Neutrophil (primary cell): Measurements from ENCODE around the gene CRYBG3.

Experiments
- H3K27ac ChIP-seq: fragments of 200-600 bp; sonication (generic); 2 replicates; pipeline ENCODE4 v1.5.1; 2016; ENCODE audit warnings: mild to moderate bottlenecking, moderate library complexity
- H3K27me3 ChIP-seq: fragments of 200-600 bp; sonication (generic); 2 replicates; pipeline ENCODE4 v1.6.0; 2016; ENCODE audit warnings: mild to moderate bottlenecking
- H3K36me3 ChIP-seq: fragments of 200-600 bp; sonication (generic); 2 replicates; pipeline ENCODE4 v1.5.1; 2017
- H3K4me1 ChIP-seq, 2 experiments: fragments of 200-600 bp in 1 of 2; sonication (generic) in 1 of 2; 1 replicate in 1 of 2; 2 replicates in 1 of 2; pipeline versions ENCODE4 v1.5.1 to v1.6.1; 2013 to 2016; ENCODE audit warnings: low read depth in 1 of 2, low read length in 1 of 2, mild to moderate bottlenecking in 1 of 2, moderate library complexity in 1 of 2; ENCODE audit not compliant: control insufficient read depth in 1 of 2, insufficient read depth in 1 of 2
- H3K4me3 ChIP-seq, 2 experiments: fragments of 200-600 bp in 1 of 2; sonication (generic) in 1 of 2; 1 replicate in 1 of 2; 2 replicates in 1 of 2; pipeline ENCODE4 v1.5.1; 2013 to 2016; ENCODE audit warnings: low read depth in 1 of 2, low read length in 1 of 2, mild to moderate bottlenecking in 1 of 2, moderate library complexity in 1 of 2
- H3K9me3 ChIP-seq: fragments of 200-600 bp; sonication (generic); 2 replicates; pipeline ENCODE4 v1.5.1; 2016
- CTCF ChIP-seq: fragments of 200-600 bp; sonication (generic); IDR thresholded peaks from 2 replicates; pipeline ENCODE4 v1.5.1; 2016; ENCODE audit warnings: antibody characterized with exemption

Gene CRYBG3

GRCh38 chr3:97970956-97971620 is 149.3 kb downstream of the CRYBG3 start:
- H3K4me1 ChIP-seq = peaks cover 11 to 23% of the 10 kb centered on the region in 2 experiments
- H3K36me3 ChIP-seq = no peaks in the 10 kb centered on the region
- H3K27ac ChIP-seq = no peak overlapping the region
- peaks cover 62% of the 10 kb centered on the region for H3K27me3 ChIP-seq
- TF ChIP-seq CTCF = no peak
- H3K4me3 ChIP-seq = peak overlapping the region in 1 of 2 experiments; percentile 52
- H3K9me3 ChIP-seq = no peaks in the 10 kb centered on the region

GRCh38 chr3:97971679-97972567 is 150.1 kb downstream of the CRYBG3 start, which contains the start of gene RIOX2:
Gene RIOX2 (minus strand): TSS chr3:97972431. CDS start chr3:97967593, 4,838 bp downstream.
- Histone ChIP-seq H3K9me3 (no peaks in the 10 kb centered on the region), H3K4me1 (peaks cover 11 to 23% of the 10 kb centered on the region in 2 experiments), H3K27me3 (peaks cover 62% of the 10 kb centered on the region), H3K36me3 (no peaks in the 10 kb centered on the region), H3K4me3 (peak within 1 kb of the TSS; percentile 52 to 64), H3K27ac (peak within 1 kb of the TSS; percentile 31)
- no peak for TF ChIP-seq CTCF

DNA sequence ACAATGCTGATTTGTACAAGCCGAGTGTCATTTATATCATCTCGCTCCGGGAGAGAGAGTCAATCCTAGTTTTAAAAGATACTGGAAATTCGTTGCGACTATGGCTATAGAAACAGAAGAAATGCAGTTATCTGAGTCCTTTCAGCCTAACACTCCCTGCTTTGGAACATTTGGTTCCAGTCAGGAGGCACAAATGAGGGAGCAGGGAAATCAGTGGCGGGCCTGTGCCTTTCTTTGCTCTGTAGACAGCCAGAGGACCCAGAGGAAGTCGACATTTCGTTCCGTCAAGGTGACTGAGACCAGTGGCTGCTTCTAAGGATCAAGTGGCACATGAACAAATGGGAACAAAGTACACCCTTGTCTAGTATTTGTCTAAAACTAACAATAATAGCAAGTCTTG is 151.2 kb downstream of the CRYBG3 start:
- no peak for TF ChIP-seq CTCF
- Histone ChIP-seq H3K27ac (no peak overlapping the region), H3K4me1 (peaks cover 11 to 23% of the 10 kb centered on the region in 2 experiments), H3K9me3 (no peaks in the 10 kb centered on the region), H3K36me3 (no peaks in the 10 kb centered on the region), H3K4me3 (no peak overlapping the region), H3K27me3 (peaks cover 62% of the 10 kb centered on the region)

DNA sequence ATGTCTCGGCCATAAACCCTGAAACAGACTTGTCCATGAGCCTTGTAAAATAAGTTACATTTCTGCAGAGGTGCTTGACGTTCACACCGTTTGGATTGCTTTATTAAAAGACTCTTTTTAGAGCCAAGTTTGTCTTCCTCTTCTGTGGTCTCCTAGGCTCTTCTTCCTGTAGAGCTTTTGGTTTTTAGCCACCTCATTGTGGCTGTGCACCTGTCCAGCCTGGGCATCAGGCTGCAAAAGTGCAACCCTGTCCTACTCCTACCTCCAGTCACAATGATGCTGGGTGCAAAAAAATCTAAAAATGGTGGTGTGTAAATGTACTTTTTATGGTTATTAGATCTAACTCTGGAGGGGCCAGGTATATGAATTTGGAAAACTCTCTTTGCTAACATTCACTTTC is 153.2 kb downstream of the CRYBG3 start:
- no peak for TF ChIP-seq CTCF
- Histone ChIP-seq H3K27me3 (peaks cover 53% of the 10 kb centered on the region), H3K36me3 (no peaks in the 10 kb centered on the region), H3K4me1 (peaks cover 11 to 23% of the 10 kb centered on the region in 2 experiments), H3K27ac (no peak overlapping the region), H3K4me3 (no peak overlapping the region), H3K9me3 (no peaks in the 10 kb centered on the region)

DNA sequence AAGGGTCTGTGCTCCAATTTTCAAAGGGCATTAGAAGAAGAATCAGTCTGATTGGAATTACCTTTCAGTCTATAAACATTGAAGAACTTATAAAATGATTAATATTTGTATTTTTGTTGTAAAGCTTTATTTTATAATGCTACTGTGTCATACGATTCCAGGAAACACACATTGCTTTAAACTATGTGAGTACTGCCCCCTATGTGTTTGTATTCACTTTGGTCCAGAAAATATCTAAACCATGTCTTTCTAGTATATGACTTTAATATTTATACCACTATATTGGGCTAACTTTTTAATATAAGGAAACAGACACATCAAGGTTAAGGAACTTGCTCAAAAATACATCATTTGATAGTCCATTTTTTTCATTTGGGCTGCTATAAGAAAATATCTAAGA is 153.7 kb downstream of the CRYBG3 start:
- no peak overlapping the region for H3K4me3 ChIP-seq
- no peak overlapping the region for H3K27ac ChIP-seq
- no peak for TF ChIP-seq CTCF
- peaks cover 11 to 23% of the 10 kb centered on the region in 2 experiments for H3K4me1 ChIP-seq
- no peaks in the 10 kb centered on the region for H3K9me3 ChIP-seq
- peaks cover 48% of the 10 kb centered on the region for H3K27me3 ChIP-seq
- no peaks in the 10 kb centered on the region for H3K36me3 ChIP-seq
